C4-2B (cell line): ENCODE results near the gene TRMT2A.

Experiments
- H3K27ac ChIP-seq: fragments of 450-650 bp; 2 replicates; pipeline ENCODE4 v1.5.1; 2017
- CTCF ChIP-seq: fragments of 450-650 bp; conservative IDR thresholded peaks from 2 replicates; pipeline ENCODE4 v1.5.1; 2017; ENCODE audit warnings: mild to moderate bottlenecking
- ZFX ChIP-seq: fragments of 450-650 bp; IDR thresholded peaks from 2 replicates; pipeline ENCODE4 v1.6.1; 2017

The TRMT2A gene

GRCh38 chr22:20114506-20115475 lies 2.2 kb downstream of the TRMT2A start:
- H3K27ac ChIP-seq, result no peak overlapping the region; the same call in 1 of the 2 replicates
- TF ChIP-seq CTCF, result no peak
- no peak for TF ChIP-seq ZFX

GRCh38 chr22:20113551-20114310 lies 3.3 kb downstream of the TRMT2A start:
- no peak overlapping the region for H3K27ac ChIP-seq
- TF ChIP-seq ZFX (no peak), CTCF (no peak)

- no peak overlapping the region for H3K27ac ChIP-seq
- no peak for TF ChIP-seq ZFX
- no peak for TF ChIP-seq CTCF
Observed at GRCh38 chr22:20112623-20113511, 4.2 kb downstream of the TRMT2A start.

- no peak for TF ChIP-seq CTCF
- TF ChIP-seq ZFX, result no peak
- H3K27ac ChIP-seq, result no peak overlapping the region
Observed at GRCh38 chr22:20111689-20112622, 5.1 kb downstream of the TRMT2A start.

GRCh38 chr22:20111045-20111688 lies 5.9 kb downstream of the TRMT2A start:
- H3K27ac ChIP-seq, result no peak overlapping the region
- no peak for TF ChIP-seq ZFX
- no peak; the same call in 1 of the 2 replicates for TF ChIP-seq CTCF
